NCI-H146 treated with DMSO at 0.1 percent for 48 hours (cell line): ENCODE data around the gene COLGALT1.
"Not testable (repeated sequence)": the region's sequence is repeated elsewhere in the genome, so short reads cannot be mapped to it uniquely, and the experiment has no call there.

Experiments
- DNase-seq: peaks from one replicate; lab custom pipeline; 2025; ENCODE audit not compliant: unreplicated experiment; lab: John Stamatoyannopoulos, UW

COLGALT1 gene

DNA sequence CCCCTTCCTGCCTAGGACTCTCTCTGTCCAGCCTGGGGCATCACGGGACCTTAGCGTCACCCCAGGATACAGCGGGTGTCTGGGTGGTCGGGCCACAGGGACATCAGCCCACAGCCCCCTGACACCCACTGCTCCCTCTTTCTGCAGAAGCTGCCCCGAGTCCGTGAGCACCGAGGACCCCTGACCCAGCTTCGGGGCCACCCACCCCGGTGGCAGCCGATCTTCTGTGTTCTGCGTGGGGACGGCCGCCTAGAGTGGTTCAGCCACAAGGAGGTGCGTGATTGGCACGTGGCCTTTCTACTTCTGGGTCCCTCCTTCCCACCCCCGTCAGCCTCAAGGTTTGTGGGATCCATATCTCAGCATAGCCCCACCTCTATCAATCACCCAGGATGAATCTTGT, 23.3 kb upstream of the COLGALT1 start:
- DNase-seq: no peak

DNA sequence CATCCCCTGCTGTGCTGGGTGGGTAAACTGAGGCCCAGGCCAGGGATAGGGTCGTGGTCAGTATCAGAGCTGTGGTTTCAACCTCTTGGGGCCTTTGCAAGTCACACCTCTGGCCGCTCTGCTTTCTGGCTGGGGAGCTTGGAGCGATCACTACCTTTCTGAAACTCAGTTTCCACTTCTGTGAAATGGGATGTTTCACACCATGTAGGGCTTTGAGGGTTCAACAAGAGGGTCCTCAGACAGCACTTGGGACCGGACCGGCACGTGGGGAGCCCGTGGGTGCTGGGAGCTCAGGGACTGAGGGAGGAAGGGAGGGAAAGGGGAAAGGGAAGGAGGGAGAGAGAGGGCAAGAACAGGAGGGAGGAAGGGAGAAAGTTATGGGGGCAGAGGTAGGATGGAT, 22.9 kb upstream of the COLGALT1 start:
- no peak for DNase-seq

DNA sequence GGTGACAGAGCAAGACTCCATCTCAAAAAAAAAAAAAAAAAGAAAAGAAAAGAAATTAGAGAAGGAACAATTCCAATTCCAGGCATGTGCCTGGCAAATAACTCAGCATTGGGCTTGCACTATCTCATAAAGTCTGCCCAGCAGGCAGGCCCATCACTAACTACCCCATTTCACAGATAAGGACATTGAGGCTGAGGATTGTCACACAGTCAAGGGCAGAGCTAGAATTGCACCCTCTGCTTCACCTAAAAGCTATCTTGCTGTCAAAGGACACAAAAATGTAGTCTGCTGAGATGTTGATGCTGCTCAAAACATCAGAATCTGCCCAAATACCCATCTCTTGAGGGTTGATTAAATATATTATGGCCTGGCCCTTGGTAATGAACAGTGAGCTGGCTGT, 20.7 kb upstream of the COLGALT1 start:
- no peak for DNase-seq

DNA sequence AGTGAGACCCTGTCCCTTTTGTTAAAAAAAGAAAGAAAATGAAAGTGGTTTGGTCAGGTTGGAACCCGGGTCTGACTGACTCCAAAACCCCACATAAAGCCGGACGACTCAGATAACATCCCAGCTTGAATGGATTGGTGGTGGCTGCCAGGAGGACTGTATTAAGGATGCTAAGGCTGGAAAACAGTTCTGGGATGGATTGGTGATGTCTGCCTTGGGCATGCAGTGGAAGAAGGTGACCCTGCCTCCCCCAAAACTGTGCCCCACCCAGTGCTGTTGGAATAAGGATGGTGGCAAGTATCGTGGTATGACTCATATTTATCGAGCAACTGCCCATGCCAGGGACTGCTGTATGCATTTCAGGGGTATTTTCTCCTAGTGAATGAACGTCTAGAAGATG, 18.5 kb upstream of the COLGALT1 start:
- no peak for DNase-seq

DNA sequence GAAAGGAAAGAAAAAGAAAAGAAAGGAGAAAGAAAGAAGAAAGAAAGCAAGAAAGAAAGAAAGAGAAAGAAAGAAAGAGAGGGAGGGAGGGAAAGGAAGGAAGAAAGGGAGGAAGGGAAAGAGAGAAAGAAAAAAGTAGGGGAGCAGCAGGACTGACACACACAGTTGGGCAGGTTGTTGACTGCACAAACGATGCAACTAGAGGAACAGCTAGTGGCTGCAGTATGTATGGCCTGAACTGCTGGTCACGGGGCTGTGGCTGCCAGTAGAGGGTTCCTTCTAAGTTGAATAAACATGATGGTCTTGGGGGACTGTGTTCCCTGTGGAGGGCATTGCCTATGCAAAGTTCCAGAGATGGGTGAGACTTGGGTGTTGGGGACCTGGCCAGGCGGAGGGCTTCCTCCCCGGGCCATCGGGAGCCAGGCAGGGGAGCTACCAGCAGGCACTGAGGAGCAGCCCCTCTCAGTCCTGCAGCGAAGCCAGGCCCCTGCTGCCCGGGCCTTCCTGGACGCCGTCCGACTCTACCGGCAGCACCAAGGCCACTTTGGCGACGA, 16.7 kb upstream of the COLGALT1 start:
- peak; percentile 32 for DNase-seq

DNA sequence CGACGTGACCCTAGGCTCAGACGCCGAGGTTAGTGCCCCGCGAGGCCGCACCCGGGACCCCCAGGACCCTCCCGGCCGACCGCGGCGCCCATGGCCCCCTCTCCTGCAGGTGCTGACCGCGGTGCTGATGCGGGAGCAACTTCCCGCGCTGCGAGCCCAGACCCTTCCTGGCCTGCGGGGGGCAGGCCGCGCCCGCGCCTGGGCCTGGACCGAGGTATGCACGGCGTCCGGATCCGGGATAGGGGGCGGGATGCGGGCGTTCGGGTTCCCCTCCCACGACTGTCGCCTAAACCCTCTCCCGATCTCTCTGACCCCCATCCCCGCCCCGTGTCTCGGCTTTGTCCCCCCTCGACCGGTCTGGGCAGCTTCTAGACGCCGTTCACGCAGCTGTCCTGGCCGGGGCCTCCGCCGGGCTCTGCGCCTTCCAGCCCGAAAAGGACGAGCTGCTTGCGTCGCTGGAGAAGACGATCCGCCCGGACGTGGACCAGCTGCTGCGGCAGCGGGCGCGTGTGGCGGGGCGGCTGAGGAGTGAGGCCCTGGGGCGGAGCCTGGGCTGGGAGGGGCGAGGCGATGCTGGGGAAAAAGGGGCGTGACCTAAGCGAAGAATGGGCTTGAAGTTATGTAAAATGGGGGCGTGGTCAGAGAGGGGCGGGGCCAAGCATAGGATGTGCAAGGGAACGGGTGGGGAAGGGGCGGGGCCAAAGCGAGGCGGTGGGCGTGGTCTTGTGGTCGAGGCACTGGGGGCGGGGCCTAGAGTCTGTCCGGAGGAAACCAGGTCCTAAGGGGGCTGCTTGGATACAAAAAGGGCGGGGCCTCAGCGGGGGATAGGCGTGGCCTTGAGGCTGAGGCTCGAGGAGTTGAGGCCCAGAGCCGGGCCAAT, 16.0 kb upstream of the COLGALT1 start:
- DNase-seq: peak; percentile 96

DNA sequence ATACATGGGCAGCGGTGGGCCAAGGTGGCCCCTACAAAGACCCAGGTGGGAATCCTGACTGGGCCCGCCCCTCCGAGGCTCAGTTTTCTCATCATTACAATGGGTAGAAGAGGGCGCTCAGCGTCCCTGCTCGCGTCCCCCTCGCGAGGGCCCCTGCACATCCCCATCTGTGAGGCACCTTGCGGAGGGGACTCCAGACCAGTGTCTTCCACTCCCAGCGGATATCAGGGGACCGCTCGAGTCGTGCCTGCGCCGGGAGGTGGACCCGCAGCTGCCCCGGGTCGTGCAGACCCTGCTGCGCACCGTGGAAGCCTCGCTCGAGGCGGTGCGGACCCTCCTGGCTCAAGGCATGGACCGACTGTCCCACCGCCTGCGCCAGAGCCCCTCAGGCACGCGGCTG, 15.3 kb upstream of the COLGALT1 start:
- no peak for DNase-seq

DNA sequence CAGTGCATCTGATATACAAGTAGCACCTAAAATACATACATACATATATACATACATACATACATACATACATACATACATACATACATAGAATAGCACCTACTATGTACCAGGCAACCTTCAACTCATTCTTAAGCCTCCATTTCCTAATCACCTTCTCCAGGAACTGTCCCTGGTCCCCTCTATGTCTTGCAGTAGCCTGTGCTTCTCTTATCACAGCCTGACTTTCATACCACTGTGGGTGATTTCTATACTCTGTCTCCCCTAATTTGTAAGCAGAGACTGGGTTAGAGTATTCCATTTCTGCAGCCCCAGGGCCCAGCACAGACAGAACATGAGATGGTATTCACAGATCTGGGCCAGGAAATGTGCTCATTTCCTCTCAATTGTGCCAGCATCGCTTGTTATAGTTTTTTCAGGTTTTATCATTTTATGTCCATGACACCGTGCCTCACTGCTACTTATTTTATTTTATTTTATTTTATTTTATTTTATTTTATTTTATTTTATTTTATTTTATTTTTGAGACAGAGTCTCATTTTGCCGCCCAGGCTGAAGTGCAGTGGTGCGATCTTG, 14.2 kb upstream of the COLGALT1 start:
- no peak for DNase-seq

DNA sequence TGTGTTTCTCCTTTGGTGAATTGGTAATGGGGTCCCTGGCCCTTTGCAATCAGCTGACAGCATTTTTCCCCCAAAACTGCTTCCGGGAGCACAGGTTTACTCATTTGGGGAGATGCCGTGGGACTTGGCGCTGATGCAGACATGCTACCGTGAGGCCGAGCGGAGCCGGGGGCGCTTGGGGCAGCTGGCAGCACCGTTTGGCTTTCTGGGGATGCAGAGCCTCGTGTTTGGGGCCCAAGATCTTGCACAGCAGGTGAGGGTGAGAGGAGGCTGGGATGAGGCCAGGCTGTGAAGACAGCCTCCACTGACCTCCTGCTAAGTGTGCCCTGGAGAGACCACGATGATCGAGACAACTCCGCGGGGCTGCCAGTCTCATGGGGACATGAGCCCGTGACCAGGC, 13.4 kb upstream of the COLGALT1 start:
- no peak for DNase-seq

DNA sequence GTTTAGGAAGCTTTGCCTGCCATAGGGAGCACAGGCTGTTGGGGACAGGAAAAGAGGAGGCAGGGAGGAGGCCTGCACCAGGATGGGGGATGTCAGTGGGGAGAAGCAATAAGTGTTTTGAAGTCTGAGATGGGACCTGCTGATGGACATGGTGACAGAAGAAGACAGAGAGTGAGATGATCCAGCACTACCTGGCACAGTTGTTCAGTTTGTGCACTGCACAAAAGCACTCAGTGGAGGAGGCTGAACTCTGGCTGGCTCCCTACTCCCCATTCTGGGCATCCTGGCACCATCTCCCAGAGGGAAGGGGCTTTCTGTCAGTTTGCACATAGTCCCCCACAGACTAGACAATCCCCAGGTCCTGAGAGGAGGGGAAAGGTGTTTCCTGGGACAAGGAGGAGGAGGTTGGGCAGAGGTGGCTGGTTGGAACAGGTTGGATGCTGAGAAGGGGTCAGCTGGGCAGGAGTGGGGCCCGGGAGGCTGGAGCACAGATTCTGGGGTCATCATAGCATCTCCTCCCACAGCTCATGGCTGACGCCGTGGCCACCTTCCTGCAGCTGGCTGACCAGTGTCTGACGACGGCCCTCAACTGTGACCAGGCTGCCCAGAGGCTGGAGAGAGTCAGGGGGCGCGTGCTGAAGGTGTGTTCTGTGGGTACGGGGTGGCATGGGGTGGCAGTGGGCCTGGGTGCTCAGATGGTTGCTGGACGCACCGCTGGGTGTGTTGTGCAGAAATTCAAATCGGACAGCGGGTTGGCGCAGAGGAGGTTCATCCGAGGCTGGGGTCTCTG, 12.5 kb upstream of the COLGALT1 start:
- DNase-seq: no peak

DNA sequence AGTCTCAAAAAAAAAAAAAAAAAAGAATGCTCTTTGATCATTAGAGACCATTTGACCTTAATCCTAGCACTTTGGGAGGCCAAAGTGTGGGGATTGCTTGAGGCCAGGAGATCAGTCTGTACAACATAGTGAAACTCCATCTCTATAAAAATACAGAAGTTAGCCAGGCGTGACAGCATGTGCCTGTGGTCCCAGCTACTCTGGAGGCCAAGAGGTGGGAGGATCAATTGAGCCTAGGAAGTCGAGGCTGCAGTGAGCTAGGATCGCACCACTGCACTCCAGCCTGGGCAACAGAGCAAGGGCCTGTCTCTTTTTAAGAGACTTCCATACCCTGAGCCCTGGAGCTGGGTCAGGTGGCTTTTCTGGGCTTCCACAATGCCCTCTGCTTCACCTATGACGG, 11.5 kb upstream of the COLGALT1 start:
- no peak for DNase-seq

DNA sequence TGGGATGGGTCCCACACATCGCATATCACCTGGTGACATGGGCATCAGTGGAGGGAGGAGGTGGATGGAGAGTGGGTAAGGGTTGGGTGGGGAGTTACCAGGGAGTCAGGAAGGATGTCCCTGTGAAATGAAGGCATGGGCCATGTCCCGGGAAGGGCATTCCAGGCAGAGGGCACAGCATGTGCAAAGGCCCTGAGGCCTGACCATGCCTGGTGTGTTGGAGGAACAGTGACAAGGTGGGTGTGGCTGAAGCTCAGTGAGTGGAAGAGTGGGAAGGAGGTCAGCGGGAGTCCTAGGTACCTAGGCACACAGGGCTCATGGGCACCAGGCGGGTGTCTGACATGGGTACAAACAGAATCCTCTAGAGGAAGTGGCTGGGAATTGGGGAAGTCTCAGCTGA, 11.0 kb upstream of the COLGALT1 start:
- no peak for DNase-seq

DNA sequence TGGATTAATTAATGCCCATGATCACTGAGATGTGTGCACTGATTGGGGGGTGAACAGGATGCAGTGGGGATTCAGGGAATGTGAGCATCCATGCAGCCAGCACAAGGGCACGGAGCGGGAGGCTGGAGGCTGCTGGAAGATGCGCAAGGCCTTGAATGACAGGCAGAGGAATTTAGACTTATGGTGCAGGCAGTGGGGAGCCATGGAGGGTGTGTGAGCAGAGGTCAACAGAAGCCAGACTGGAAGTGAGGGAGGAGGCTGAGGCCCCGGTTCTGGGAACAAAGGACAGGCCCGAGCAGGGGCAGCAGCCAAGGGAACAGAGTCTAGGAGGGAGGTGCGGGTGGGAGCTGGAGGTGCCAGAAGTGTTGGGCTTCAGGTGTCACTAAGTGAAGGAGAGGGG, 7.3 kb upstream of the COLGALT1 start:
- no peak for DNase-seq

DNA sequence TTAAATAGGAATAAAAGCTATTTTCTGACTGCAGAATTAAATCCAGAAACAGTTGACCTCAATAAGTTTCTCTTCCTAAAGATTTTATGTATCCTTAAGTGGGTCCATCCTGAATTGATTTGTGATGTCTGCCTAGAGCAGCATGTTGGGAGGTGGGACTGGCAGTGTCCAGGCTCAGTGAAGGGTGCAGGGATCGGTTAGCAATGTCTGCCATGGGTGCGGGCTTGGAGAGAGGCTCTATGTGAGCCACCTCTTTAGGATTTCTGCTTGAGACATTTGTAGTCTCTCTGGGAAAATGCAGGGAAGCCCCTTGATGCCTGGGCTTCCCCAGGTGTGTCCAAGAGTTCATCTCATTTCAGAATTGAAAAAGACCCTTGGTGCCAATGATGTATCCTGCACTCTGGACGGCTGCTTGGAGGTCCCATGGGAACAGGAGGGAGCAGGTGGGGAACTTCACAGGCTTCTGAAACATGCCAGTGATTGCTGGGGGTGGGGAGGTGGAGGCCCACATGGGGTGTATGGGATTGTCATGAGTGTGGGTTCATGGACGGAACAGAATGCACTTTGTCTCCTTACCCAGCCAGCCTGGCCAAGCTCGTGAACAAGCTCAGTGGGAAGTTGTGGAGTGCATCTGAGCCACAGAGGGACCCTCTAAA, 6.2 kb upstream of the COLGALT1 start:
- no peak for DNase-seq

DNA sequence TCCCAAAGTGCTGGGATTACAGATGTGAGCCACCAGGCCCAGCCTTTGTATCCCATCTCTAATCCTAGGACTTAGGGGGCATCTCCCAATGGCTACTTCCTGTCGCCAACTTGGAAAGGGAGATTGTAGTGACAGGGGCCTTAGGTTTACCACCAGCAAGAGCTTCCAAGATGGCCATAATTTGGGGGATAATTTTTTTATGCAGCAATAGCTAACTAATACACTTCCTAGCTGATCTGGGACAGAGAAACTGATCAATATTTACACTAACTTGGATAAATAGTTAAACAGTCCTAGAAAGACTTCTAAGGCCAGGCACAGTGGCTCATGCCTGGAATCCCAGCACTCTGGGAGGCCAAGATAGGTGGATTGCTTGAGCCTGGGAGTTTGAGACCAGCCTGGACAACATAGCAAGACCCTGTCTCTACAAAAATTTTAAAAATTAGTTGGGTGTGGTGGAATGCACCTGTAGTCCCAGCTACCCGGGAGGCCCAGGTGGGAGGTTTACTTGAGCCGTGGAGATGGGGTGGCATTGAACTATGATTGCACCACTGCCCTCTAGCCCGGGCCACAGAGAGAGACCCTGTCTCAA, 5.3 kb upstream of the COLGALT1 start:
- DNase-seq: no peak

DNA sequence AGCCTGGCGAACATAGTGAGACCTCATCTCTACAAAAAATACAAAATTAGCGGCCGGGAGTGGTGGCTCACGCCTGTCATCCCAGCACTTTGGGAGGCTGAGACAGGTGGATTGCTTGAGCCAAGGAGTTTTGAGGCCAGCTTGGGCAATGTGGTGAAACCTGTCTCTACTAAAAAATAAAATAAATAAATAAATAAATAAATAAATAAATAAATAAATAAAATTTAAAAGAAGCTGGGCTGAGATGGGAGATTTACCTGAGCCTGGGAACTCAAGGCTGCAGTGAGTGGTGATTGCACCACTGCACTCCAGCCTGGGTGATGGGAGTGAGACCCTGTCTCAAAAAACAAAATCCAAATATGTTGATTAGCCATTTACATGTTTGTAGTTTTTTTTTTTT, 2.7 kb upstream of the COLGALT1 start:
- DNase-seq: not testable (repeated sequence)

DNA sequence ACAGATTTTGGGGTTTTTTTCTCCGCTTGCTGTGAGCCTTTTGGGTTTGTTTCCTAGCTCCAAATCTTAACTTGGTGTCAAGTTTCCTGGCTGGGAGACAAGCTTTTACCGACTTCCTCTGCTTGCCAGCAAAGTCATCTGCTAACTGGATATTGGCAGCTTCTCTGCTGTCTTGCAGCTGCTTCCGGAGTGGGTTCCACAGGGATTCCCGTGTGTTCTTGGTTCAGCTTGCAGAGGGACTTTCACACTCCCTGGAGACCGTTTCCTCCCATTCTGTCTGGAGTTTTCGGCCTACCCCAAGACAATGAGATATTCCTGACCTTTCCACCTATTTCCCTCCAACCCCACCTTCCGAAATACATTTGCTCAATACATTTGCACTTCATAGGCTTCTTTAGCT, 2.2 kb upstream of the COLGALT1 start:
- DNase-seq: no peak

DNA sequence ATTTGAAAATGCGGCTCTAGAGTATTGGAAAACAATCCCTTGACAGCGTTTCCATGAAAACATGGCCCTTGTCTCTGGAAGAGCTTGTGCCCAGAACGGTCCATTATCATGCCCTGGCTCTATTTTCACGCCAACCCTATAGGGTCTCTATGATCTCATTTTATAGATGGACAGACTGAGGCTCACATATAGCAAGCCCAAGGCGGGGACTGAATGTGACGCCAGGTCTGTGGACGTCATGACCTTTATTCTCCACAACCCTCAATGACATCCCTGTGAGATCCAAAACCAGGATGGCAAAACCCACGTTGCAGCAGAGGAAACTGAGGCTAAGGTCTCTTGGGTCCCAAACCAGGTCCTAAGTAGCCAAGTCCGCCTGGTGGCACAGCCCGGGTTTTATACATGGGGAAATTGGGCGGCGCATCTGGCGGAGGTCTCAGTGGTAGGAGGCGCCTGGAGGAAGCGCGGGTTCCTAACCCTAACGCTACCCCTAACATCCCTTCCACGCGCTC, 425 bp upstream of the COLGALT1 start:
- no peak for DNase-seq

DNA sequence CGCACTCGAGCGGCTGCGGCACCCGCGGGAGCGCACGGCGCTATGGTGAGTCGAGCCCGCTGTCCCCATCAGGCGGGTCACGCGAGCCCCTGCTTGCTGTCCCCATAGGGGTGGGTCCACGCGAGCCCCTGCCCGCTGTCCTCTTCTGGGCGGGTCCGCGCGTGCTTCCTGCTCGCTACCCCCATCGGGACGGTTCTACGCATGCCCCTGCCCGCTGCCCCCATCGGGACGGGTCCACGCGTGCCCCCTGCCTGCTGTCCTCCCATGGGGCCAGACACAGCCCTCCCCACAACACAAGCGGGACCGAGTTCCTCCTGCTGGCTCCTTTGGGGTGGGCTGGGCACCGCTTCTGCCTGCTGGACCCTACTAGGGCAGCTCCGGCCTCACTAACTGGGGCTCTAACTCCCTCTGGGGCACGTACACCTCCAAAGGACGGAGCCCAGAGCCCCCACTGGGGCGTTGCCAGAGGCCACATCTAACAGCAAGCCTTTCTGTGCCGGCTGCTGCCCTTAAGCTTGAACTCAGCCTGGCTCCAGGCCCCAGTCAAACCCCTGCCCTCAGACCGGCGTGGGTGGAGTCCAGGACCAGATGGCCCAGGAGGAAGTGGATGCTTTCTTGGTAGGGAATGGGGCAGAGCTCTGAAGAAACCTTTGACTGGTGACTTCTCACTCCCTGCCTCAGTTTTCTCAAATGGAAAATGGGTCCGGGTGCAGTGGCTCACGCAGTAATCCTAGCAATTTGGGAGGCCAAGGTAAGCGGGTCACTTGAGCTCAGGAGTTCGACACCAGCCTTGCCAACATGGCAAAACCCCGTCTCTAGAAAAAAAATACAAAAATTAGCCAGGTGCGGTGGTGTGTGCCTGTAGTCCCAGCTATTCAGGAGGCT, 722 bp downstream of the COLGALT1 start:
- DNase-seq: peak; percentile 35

DNA sequence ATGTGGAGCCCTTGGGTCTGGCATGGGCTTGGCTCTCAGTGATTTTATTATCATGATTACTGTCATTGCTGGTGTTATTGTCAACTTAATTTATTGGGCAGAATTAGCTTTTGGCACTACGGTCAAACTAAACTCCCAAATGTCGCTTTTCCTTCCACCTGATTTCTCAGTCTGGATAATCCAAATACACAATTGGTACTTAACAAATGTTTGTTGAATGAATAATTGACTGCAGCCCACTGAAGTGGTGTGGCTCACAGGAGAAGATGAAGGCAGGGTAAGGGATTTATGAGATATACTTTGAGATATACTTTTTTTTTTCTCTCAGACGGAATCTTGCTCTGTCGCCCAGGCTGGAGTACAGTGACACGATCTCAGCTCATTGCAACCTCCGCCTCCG, 1.5 kb downstream of the COLGALT1 start:
- no peak for DNase-seq
